ENCODE data around the gene ADAMTS9. TPM values are rescaled to one million over a fixed set of nuclear protein-coding genes. Genes with fewer than 3 reads are reported as not detected.

Gene ADAMTS9
- total RNA-seq, 1 donor from 2014 or later: 47.7 TPM

DNA sequence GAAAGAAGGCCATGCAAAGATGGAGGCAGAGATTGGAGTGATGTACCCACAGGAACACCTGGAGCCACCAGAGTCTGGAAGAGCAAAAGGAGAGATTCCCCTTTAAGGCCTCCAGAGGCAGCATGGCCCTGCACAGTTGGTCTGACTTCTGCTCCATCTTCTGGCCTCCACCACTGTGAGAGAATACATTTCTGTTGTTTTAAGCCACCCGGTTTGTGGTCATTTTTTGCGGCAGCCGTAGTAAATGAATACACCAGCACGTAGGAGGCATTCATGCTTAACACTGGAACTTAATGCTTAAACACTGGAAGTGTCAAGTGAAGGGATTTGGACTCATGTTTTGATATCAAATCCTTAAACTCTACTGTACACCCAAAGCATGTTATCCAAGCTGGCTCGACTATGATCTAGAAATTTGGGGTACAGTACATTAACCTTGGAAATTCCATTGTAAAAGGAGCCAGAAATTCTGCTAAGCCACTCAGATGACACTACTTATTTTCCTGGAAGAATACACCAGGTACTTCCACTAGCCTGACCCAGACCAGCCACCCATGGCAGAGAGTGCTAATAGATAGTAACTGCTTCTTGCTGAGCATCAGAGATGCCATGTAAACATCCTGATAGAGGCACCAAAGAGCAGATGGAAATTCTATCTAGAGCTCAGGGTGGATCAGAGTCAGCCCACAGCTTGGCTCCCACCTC lies 190.9 kb downstream of the ADAMTS9 start:
- no peak overlapping the region for H3K4me3 Mint-ChIP-seq
- Histone ChIP-seq H3F3A (ENCODE audit: low read depth) (peaks cover 10% of the 10 kb centered on the region), H3K27me3 (no peaks in the 10 kb centered on the region), H3K36me3 (no peaks in the 10 kb centered on the region), H3K9ac (no peak overlapping the region), H3K79me2 (ENCODE audit: low read depth) (no peaks in the 10 kb centered on the region), H2AFZ (replicated peaks) (no peak overlapping the region), H3K9me3 (ENCODE audit: low read depth) (no peaks in the 10 kb centered on the region), H3K27ac (no peak overlapping the region), H3K4me1 (peaks cover 24% of the 10 kb centered on the region), H3K4me3 (no peak overlapping the region), H4K20me1 (ENCODE audit: low read depth) (no peaks in the 10 kb centered on the region), H3K4me2 (no peak overlapping the region)
- H3K27me3 Mint-ChIP-seq (ENCODE audit: insufficient read depth, low read depth): peaks cover 7% of the 10 kb centered on the region
- H3K4me1 Mint-ChIP-seq: peaks cover 12% of the 10 kb centered on the region
- no peaks in the 10 kb centered on the region for H3K9me3 Mint-ChIP-seq
- peak overlapping the region; percentile 15 for H3K27ac Mint-ChIP-seq
- TF ChIP-seq, protein P1, sequence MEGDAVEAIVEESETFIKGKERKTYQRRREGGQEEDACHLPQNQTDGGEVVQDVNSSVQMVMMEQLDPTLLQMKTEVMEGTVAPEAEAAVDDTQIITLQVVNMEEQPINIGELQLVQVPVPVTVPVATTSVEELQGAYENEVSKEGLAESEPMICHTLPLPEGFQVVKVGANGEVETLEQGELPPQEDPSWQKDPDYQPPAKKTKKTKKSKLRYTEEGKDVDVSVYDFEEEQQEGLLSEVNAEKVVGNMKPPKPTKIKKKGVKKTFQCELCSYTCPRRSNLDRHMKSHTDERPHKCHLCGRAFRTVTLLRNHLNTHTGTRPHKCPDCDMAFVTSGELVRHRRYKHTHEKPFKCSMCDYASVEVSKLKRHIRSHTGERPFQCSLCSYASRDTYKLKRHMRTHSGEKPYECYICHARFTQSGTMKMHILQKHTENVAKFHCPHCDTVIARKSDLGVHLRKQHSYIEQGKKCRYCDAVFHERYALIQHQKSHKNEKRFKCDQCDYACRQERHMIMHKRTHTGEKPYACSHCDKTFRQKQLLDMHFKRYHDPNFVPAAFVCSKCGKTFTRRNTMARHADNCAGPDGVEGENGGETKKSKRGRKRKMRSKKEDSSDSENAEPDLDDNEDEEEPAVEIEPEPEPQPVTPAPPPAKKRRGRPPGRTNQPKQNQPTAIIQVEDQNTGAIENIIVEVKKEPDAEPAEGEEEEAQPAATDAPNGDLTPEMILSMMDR (IDR thresholded peaks at IDR 0.05): no peak
- TF ChIP-seq EZH2phosphoT487 (IDR thresholded peaks at IDR 0.05) (no peak), EZH2 (IDR thresholded peaks at IDR 0.05) (no peak)
- no peaks in the 10 kb centered on the region for H3K36me3 Mint-ChIP-seq
- DNase-seq (ENCODE audit: low spot score): no peak

DNA sequence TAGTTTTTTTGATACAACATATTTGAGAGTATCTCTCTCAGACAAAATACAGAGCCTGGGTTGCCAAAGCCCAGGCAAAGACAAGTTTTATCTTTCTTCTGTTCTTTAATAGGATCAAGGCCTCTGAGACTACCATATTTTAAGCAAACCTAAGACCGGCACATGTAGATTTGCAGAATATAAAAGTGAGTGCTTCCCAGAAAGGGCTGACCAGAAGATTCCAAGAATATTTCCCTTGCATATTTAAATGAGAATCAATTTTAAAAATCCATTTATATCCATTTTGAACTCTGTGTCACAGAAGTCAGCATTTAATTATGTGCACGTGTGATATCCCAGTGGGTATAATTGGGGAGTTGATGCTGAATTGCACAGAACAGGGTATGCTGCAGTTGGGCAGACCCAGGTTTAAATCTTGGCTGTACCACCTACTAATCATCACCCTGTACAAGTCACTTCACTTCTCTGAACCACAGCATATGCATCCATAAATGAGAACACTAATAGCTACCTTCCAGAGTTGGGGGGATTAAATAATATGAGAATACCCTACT lies 191.9 kb downstream of the ADAMTS9 start:
- no peaks in the 10 kb centered on the region for H4K20me1 ChIP-seq (ENCODE audit: low read depth)
- no peak overlapping the region for H2AFZ ChIP-seq (replicated peaks)
- no peak for DNase-seq (ENCODE audit: low spot score)
- H3K36me3 ChIP-seq: no peaks in the 10 kb centered on the region
- Mint-ChIP-seq H3K27me3 (ENCODE audit: insufficient read depth, low read depth) (peaks cover 7% of the 10 kb centered on the region), H3K36me3 (no peaks in the 10 kb centered on the region), H3K4me3 (no peak overlapping the region), H3K9me3 (no peaks in the 10 kb centered on the region), H3K27ac (no peak overlapping the region), H3K4me1 (peaks cover 23% of the 10 kb centered on the region)
- H3K9me3 ChIP-seq (ENCODE audit: low read depth): no peaks in the 10 kb centered on the region
- H3K79me2 ChIP-seq (ENCODE audit: low read depth): no peaks in the 10 kb centered on the region
- no peak overlapping the region for H3K4me2 ChIP-seq
- TF ChIP-seq EZH2phosphoT487 (IDR thresholded peaks at IDR 0.05): no peak
- no peak for TF ChIP-seq EZH2 (IDR thresholded peaks at IDR 0.05)
- TF ChIP-seq, protein P1 (IDR thresholded peaks at IDR 0.05): no peak
- no peak overlapping the region for H3K9ac ChIP-seq
- peaks cover 5% of the 10 kb centered on the region for H3F3A ChIP-seq (ENCODE audit: low read depth)
- peaks cover 24% of the 10 kb centered on the region for H3K4me1 ChIP-seq
- H3K27me3 ChIP-seq: no peaks in the 10 kb centered on the region
- no peak overlapping the region for H3K4me3 ChIP-seq
- H3K27ac ChIP-seq: no peak overlapping the region

DNA sequence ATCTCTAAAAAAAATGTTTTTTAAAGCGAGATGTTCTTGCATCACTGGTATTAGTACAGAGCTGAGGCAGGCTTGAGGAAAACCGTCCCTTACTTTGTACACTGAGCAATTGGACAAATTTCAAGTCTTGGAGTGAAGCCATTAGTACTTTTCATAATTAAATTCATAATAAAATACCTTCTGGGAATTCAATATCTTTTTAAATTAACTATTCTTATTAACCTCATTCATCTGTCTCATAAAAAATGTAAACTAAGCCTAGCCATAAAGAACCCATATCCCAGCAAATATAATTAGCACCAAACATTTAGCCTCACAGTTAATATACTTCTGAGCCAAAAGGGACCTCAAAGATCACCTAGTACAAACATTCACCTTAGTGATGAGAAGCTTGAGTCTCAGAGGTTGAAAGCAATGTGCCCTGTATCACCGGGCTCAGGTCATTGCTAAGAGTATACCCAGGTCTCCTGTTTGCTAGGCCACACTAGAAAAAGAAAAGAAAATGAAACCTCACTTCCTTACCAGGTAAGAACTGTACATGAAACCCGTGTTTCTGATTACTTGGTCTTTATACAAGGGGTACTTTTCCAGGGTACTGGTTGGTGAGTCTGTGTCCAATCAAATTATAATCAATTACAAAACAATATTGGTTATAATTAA lies 192.5 kb downstream of the ADAMTS9 start:
- Histone ChIP-seq H3F3A (ENCODE audit: low read depth) (peaks cover 5% of the 10 kb centered on the region), H3K4me2 (no peak overlapping the region), H3K9ac (no peak overlapping the region), H3K27me3 (no peaks in the 10 kb centered on the region), H3K27ac (no peak overlapping the region), H3K79me2 (ENCODE audit: low read depth) (no peaks in the 10 kb centered on the region), H2AFZ (replicated peaks) (no peak overlapping the region), H3K36me3 (no peaks in the 10 kb centered on the region), H3K9me3 (ENCODE audit: low read depth) (no peaks in the 10 kb centered on the region), H4K20me1 (ENCODE audit: low read depth) (no peaks in the 10 kb centered on the region), H3K4me3 (no peak overlapping the region), H3K4me1 (peaks cover 28% of the 10 kb centered on the region)
- TF ChIP-seq EZH2phosphoT487 (IDR thresholded peaks at IDR 0.05): no peak
- TF ChIP-seq, protein P1 (IDR thresholded peaks at IDR 0.05): no peak
- TF ChIP-seq EZH2 (IDR thresholded peaks at IDR 0.05): no peak
- no peak overlapping the region for H3K27ac Mint-ChIP-seq
- no peak overlapping the region for H3K4me3 Mint-ChIP-seq
- peaks cover 7% of the 10 kb centered on the region for H3K27me3 Mint-ChIP-seq (ENCODE audit: insufficient read depth, low read depth)
- H3K4me1 Mint-ChIP-seq: peaks cover 28% of the 10 kb centered on the region
- no peaks in the 10 kb centered on the region for H3K36me3 Mint-ChIP-seq
- DNase-seq (ENCODE audit: low spot score): no peak
- H3K9me3 Mint-ChIP-seq: no peaks in the 10 kb centered on the region

All from neural progenitor cell (in vitro differentiated cells).